Measurements from ENCODE around the gene WBP2NL.

- no peak for TF ChIP-seq POLR2AphosphoS5 (IDR thresholded peaks at IDR 0.05; ENCODE audit: borderline replicate concordance, low read depth, low read length)
- no peak for TF ChIP-seq EZH2 (IDR thresholded peaks at IDR 0.05)
Measured at GRCh38 chr22:41951898-41952474, 46.6 kb upstream of the WBP2NL start, which contains the start of gene SMIM45.
